SU-DHL-6 (cell line): ENCODE results near the gene KIF4A.

Experiments
- CTCF ChIP-seq: fragments of 200-600 bp; sonication (generic); IDR thresholded peaks from one replicate; pipeline ENCODE4 v1.5.1; 2017; ENCODE audit warnings: antibody characterized with exemption, mild to moderate bottlenecking, low read length, moderate library complexity; ENCODE audit not compliant: insufficient read depth, poor library complexity, severe bottlenecking
- EZH2phosphoT487 ChIP-seq: fragments of 200-600 bp; sonication (generic), shearing (Covaris generic); conservative IDR thresholded peaks from 2 replicates; pipeline ENCODE4 v1.6.1; 2018; ENCODE audit warnings: mild to moderate bottlenecking, antibody characterized with exemption, low read length, moderate library complexity, mixed read lengths

- TF ChIP-seq CTCF (no peak), EZH2phosphoT487 (no peak)
These were observed 48.4 kb upstream of the KIF4A start for GRCh38 chrX:70241501-70241900.
